A549 (cell line): ENCODE data around the gene HGF.

Experiments used
- EHMT2 ChIP-seq: fragments of 200-600 bp; sonication (generic); IDR thresholded peaks from 2 replicates; pipeline ENCODE4 v1.6.1; 2016; ENCODE audit warnings: antibody characterized with exemption, low read depth, mild to moderate bottlenecking, moderate library complexity
- HDAC2 ChIP-seq: fragments of 200-600 bp; sonication (generic); IDR thresholded peaks from 2 replicates; pipeline ENCODE4 v1.6.1; 2016
- HOXB13 ChIP-seq: fragments of 250-450 bp; sonication (Bioruptor Pico); IDR thresholded peaks from 2 replicates; pipeline ENCODE4 v1.5.0; 2020; ENCODE audit warnings: low read depth, mild to moderate bottlenecking, moderate library complexity
- JUN ChIP-seq, 2 experiments: fragments of >200 bp; sonication (Bioruptor Twin); formaldehyde crosslinking; IDR thresholded peaks; 2 replicates in 1 of 2; 3 replicates in 1 of 2; pipeline ENCODE4 v1.6.1; 2016 to 2017
- POLR2A ChIP-seq: IDR thresholded peaks from 2 replicates; pipeline ENCODE4 v1.6.1; 2012; ENCODE audit warnings: mild to moderate bottlenecking, low read length
- RAD21 ChIP-seq, 2 experiments: fragments of >200 bp in 1 of 2; sonication (Bioruptor Twin) in 1 of 2; formaldehyde crosslinking in 1 of 2; IDR thresholded peaks in 1 of 2; conservative IDR thresholded peaks in 1 of 2; 2 replicates in 1 of 2; 3 replicates in 1 of 2; pipeline ENCODE4 v1.6.1; 2012 to 2018; ENCODE audit warnings: inconsistent platforms in 1 of 2
- RFX5 ChIP-seq: fragments of 450-650 bp; IDR thresholded peaks from 2 replicates; pipeline ENCODE4 v1.7.1; 2014; ENCODE audit warnings: antibody characterized with exemption, mild to moderate bottlenecking, moderate library complexity
- TF ChIP-seq, protein P1 (sequence below): IDR thresholded peaks from 2 replicates; pipeline ENCODE4 v1.6.1; 2012; ENCODE audit warnings: low read depth, borderline replicate concordance
- TF ChIP-seq, protein P2 (sequence below): fragments of >200 bp; sonication (Bioruptor Twin); formaldehyde crosslinking; IDR thresholded peaks from 3 replicates; pipeline ENCODE4 v1.5.1; 2016

DNA sequence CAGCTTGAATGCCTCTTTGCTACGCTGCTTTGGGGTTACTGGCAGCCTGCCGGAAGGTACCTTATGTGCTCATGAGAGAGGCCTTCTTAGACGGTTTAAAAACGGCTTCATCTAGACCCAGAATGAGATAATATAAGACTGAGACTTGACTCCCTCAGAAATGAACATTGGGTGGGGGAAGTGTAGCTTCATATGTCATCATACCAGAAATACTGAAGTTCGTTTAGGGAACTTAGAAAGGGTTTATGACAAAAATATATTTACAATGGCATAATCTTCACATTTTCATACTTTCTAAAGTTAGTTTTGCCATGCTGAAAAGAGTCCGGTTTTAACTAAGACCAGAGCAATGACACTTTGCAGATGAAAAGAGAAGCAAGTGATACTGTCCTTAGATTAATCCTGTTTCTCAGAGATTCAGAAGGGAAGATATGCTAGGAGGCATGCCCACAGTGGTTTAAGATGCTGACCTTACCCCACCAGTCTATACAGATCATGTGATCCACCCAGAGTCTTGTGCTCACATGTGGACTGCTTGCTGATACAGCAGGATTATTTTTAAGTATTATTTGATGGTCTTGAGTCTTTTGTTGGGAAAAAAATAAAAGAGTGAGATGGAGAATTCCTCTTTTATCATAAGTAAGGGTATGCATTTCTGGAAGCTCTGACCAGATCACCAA lies 40.8 kb upstream of the HGF start:
- TF ChIP-seq POLR2A (no peak), JUN (IDR thresholded peaks at IDR 0.05) (no peak), EHMT2 (no peak), HDAC2 (no peak), HOXB13 (no peak), RAD21 (conservative IDR thresholded peaks at IDR 0.05 in 1 of 2, IDR thresholded peaks at IDR 0.05 in 1 of 2) (no peak), RFX5 (no peak)
- TF ChIP-seq, protein P1, sequence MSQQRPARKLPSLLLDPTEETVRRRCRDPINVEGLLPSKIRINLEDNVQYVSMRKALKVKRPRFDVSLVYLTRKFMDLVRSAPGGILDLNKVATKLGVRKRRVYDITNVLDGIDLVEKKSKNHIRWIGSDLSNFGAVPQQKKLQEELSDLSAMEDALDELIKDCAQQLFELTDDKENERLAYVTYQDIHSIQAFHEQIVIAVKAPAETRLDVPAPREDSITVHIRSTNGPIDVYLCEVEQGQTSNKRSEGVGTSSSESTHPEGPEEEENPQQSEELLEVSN, result no peak
- TF ChIP-seq, protein P2, sequence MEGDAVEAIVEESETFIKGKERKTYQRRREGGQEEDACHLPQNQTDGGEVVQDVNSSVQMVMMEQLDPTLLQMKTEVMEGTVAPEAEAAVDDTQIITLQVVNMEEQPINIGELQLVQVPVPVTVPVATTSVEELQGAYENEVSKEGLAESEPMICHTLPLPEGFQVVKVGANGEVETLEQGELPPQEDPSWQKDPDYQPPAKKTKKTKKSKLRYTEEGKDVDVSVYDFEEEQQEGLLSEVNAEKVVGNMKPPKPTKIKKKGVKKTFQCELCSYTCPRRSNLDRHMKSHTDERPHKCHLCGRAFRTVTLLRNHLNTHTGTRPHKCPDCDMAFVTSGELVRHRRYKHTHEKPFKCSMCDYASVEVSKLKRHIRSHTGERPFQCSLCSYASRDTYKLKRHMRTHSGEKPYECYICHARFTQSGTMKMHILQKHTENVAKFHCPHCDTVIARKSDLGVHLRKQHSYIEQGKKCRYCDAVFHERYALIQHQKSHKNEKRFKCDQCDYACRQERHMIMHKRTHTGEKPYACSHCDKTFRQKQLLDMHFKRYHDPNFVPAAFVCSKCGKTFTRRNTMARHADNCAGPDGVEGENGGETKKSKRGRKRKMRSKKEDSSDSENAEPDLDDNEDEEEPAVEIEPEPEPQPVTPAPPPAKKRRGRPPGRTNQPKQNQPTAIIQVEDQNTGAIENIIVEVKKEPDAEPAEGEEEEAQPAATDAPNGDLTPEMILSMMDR, result no peak
